Endodermal cell (in vitro differentiated cells): ENCODE measurements around the gene TNS2. TPM values are rescaled to one million over a fixed set of nuclear protein-coding genes. Genes with fewer than 3 reads are reported as not detected.

ENCODE experiments used
- DNase-seq: peaks from one replicate; pipeline ENCODE4 v3.0.0-alpha.2; 2017
- H3K27ac ChIP-seq: 2 replicates; pipeline ENCODE4 v1.5.1; 2013; ENCODE audit warnings: mild to moderate bottlenecking, low read depth, low read length, moderate library complexity
- H3K27me3 ChIP-seq: 2 replicates; pipeline ENCODE4 v1.6.1; 2013; ENCODE audit warnings: mild to moderate bottlenecking, low read length, moderate library complexity; ENCODE audit not compliant: insufficient read depth, control insufficient read depth, poor library complexity, severe bottlenecking
- H3K36me3 ChIP-seq: 2 replicates; pipeline ENCODE4 v1.7.0; 2013; ENCODE audit warnings: mild to moderate bottlenecking, low read length, moderate library complexity; ENCODE audit not compliant: control insufficient read depth, insufficient read depth
- H3K4me1 ChIP-seq: one replicate; pipeline ENCODE4 v1.7.0; 2013; ENCODE audit warnings: low read length; ENCODE audit not compliant: control insufficient read depth, insufficient read depth
- H3K4me3 ChIP-seq: 2 replicates; pipeline ENCODE4 v1.5.1; 2013; ENCODE audit warnings: mild to moderate bottlenecking, low read length, moderate library complexity
- H3K9ac ChIP-seq: 2 replicates; pipeline ENCODE4 v1.6.1; 2013; ENCODE audit warnings: mild to moderate bottlenecking, low read length, moderate library complexity; ENCODE audit not compliant: poor library complexity, severe bottlenecking; ENCODE audit errors: extremely low read depth
- H3K9me3 ChIP-seq: 2 replicates; pipeline ENCODE4 v1.6.1; 2013; ENCODE audit warnings: mild to moderate bottlenecking, low read length, moderate library complexity; ENCODE audit not compliant: control insufficient read depth
- H3K27ac Mint-ChIP-seq: 2 replicates; pipeline ENCODE4 v1.8.0; 2020; ENCODE audit warnings: mixed read lengths
- H3K27me3 Mint-ChIP-seq: 2 replicates; pipeline ENCODE4 v1.8.0; 2021; ENCODE audit warnings: mild to moderate bottlenecking, mixed read lengths; ENCODE audit not compliant: insufficient read depth
- H3K36me3 Mint-ChIP-seq: 2 replicates; pipeline ENCODE4 v1.8.0; 2020; ENCODE audit warnings: low read depth, mixed read lengths
- H3K4me1 Mint-ChIP-seq: 2 replicates; pipeline ENCODE4 v1.8.0; 2020; ENCODE audit warnings: mixed read lengths
- H3K4me3 Mint-ChIP-seq: 2 replicates; pipeline ENCODE4 v1.8.0; 2020; ENCODE audit warnings: mild to moderate bottlenecking, moderate library complexity, mixed read lengths
- H3K9me3 Mint-ChIP-seq: 2 replicates; pipeline ENCODE4 v1.8.0; 2020; ENCODE audit warnings: mild to moderate bottlenecking, mixed read lengths
- CTCF ChIP-seq: fragments of 200-600 bp; sonication (generic); conservative IDR thresholded peaks from 2 replicates; pipeline ENCODE4 v1.5.0; 2021; ENCODE audit warnings: antibody characterized with exemption, mild to moderate bottlenecking
- WGBS, 2 experiments: methylation state at CpG; one replicate each; pipeline versions ENCODE4 v1.1.5 to v1.1.7; 2013; ENCODE audit warnings: missing lambda C conversion rate in 2 of 2, mixed read lengths in 1 of 2; ENCODE audit not compliant: insufficient coverage in 1 of 2, insufficient read length in 1 of 2; 5-methylcytosine and 5-hydroxymethylcytosine counted together
- total RNA-seq, 2 donors: library from RNA; stranded (reverse); fragmentation: NEBNext Ultra II Directional in 1 of 2; extraction: Animal tissue kit (Norgen Biotek cat#: 25700) in 1 of 2; gene quantifications; 2 replicates in 1 of 2; 3 replicates in 1 of 2; pipeline ENCODE4 v1.2.1, GENCODE V29; 2021

TNS2 gene
- total RNA-seq, 2 donors from 2014 or later = 10.2 to 12.6 TPM

- no peaks in the 10 kb centered on the region for H3K27me3 ChIP-seq
- peaks cover 3% of the 10 kb centered on the region for H3K27me3 Mint-ChIP-seq
- H3K4me1 ChIP-seq = peaks cover 10% of the 10 kb centered on the region
- no peaks in the 10 kb centered on the region for H3K9me3 ChIP-seq
- TF ChIP-seq CTCF = no peak
- no peak overlapping the region for H3K4me3 ChIP-seq
- peaks cover 18% of the 10 kb centered on the region for H3K36me3 ChIP-seq
- H3K27ac ChIP-seq = no peak overlapping the region
- H3K4me1 Mint-ChIP-seq = peaks cover 36% of the 10 kb centered on the region
- no peak overlapping the region for H3K9ac ChIP-seq
- H3K4me3 Mint-ChIP-seq = no peak overlapping the region
- DNase-seq = peak; percentile 46
- peak overlapping the region; percentile 59 for H3K27ac Mint-ChIP-seq
- no peaks in the 10 kb centered on the region for H3K9me3 Mint-ChIP-seq
- peaks cover 32% of the 10 kb centered on the region for H3K36me3 Mint-ChIP-seq
- WGBS, 2 experiments = 95% methylated on average over 10 to 13 of the region's 13 CpGs
Observed at GRCh38 chr12:53067993-53068770, 18.3 kb downstream of the TNS2 start.

- H3K36me3 Mint-ChIP-seq = peaks cover 32% of the 10 kb centered on the region
- H3K9me3 Mint-ChIP-seq = no peaks in the 10 kb centered on the region
- peak; percentile 58 for DNase-seq
- no peak overlapping the region for H3K4me3 ChIP-seq
- H3K27me3 ChIP-seq = no peaks in the 10 kb centered on the region
- TF ChIP-seq CTCF = no peak
- H3K9me3 ChIP-seq = no peaks in the 10 kb centered on the region
- H3K27ac Mint-ChIP-seq = peak overlapping the region; percentile 39
- H3K4me1 Mint-ChIP-seq = peaks cover 38% of the 10 kb centered on the region
- H3K27ac ChIP-seq = no peak overlapping the region
- H3K9ac ChIP-seq = no peak overlapping the region
- peaks cover 21% of the 10 kb centered on the region for H3K36me3 ChIP-seq
- 84 to 86% methylated on average over 2 to 14 of the region's 15 CpGs for WGBS, 2 experiments
- no peak overlapping the region for H3K4me3 Mint-ChIP-seq
- H3K27me3 Mint-ChIP-seq = peaks cover 3% of the 10 kb centered on the region
- peaks cover 10% of the 10 kb centered on the region for H3K4me1 ChIP-seq
Observed at GRCh38 chr12:53068811-53069585, 19.1 kb downstream of the TNS2 start.

GRCh38 chr12:53069621-53070410, 20.0 kb downstream of the TNS2 start:
- H3K9me3 Mint-ChIP-seq = no peaks in the 10 kb centered on the region
- H3K9ac ChIP-seq = no peak overlapping the region
- no peak overlapping the region for H3K4me3 Mint-ChIP-seq
- peaks cover 10% of the 10 kb centered on the region for H3K4me1 ChIP-seq
- TF ChIP-seq CTCF = no peak
- H3K36me3 Mint-ChIP-seq = peaks cover 36% of the 10 kb centered on the region
- no peak overlapping the region for H3K27ac ChIP-seq
- peaks cover 3% of the 10 kb centered on the region for H3K27me3 Mint-ChIP-seq
- H3K4me1 Mint-ChIP-seq = peaks cover 38% of the 10 kb centered on the region
- no peaks in the 10 kb centered on the region for H3K9me3 ChIP-seq
- no peaks in the 10 kb centered on the region for H3K27me3 ChIP-seq
- 77 to 84% methylated on average over 4 to 12 of the region's 12 CpGs for WGBS, 2 experiments
- DNase-seq = peak; percentile 53
- H3K4me3 ChIP-seq = no peak overlapping the region
- peaks cover 29% of the 10 kb centered on the region for H3K36me3 ChIP-seq
- no peak overlapping the region for H3K27ac Mint-ChIP-seq
